GM12865 (cell line): ENCODE results near the gene PARPBP.
"Not testable (repeated sequence)": the region's sequence is repeated elsewhere in the genome, so short reads cannot be mapped to it uniquely, and the experiment has no call there.

ENCODE experiments used
- DNase-seq: peaks from one replicate; pipeline ENCODE4 v3.0.0; 2010; ENCODE audit warnings: low read depth
- H3K4me3 ChIP-seq: 2 replicates; pipeline ENCODE4 v1.5.1; 2011; ENCODE audit warnings: mild to moderate bottlenecking, low read depth, low read length, control low read depth
- CTCF ChIP-seq: IDR thresholded peaks from 2 replicates; pipeline ENCODE4 v1.5.1; 2011; ENCODE audit warnings: low read length, control low read depth, low read depth, inconsistent platforms; ENCODE audit not compliant: insufficient read depth; ENCODE audit errors: missing control alignments

The PARPBP gene

GRCh38 chr12:102234599-102234998, 114.6 kb downstream of the PARPBP start:
- H3K4me3 ChIP-seq, result no peak overlapping the region
- no peak for DNase-seq
- no peak for TF ChIP-seq CTCF

- DNase-seq, H3K4me3 ChIP-seq: not testable (repeated sequence)
Measured at GRCh38 chr12:102240859-102241258, 120.9 kb downstream of the PARPBP start.
